ENCODE results near the gene KRTAP9-8.
"Not testable (repeated sequence)": the region's sequence is repeated elsewhere in the genome, so short reads cannot be mapped to it uniquely, and the experiment has no call there.

The KRTAP9-8 gene

DNA sequence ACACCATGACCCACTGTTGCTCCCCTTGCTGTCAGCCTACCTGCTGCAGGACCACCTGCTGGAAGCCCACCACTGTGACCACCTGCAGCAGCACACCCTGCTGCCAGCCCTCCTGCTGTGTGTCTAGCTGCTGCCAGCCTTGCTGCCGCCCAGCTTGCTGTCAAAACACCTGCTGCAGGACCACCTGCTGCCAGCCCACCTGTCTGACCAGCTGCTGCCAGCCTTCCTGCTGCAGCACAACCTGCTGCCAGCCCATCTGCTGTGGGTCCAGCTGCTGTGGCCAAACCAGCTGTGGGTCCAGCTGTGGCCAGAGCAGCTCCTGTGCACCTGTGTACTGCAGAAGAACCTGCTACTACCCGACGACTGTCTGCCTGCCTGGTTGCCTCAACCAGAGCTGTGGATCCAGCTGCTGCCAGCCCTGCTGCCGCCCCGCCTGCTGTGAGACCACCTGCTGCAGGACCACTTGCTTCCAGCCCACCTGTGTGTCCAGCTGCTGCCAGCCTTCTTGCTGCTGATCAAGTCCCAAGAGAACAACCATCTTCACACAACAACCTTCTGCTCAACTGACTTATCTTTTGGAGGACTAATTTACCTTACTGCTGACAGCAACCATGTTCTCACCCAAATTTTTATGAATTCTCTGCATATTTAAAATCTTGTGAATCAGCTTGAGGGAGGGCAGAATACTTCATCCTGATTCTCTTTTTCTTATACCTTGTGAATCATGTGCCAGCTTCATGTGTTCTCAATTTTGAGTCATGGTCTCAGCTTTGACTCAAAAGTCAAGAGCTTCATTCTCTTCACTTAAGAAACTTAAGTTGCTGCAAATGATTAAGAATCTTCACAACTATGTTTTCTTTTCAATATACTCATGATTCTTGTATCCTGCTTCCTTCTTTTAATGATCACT lies 17.8 kb downstream of the KRTAP9-8 start, which contains the start of gene KRTAP9-9:
Gene KRTAP9-9 (plus strand): TSS at position 4 of the 910 bp plus-strand sequence.
- DNase-seq: not testable (repeated sequence)

GRCh38 chr17:41256291-41256685 lies 18.5 kb downstream of the KRTAP9-8 start:
- DNase-seq: no peak

DNA sequence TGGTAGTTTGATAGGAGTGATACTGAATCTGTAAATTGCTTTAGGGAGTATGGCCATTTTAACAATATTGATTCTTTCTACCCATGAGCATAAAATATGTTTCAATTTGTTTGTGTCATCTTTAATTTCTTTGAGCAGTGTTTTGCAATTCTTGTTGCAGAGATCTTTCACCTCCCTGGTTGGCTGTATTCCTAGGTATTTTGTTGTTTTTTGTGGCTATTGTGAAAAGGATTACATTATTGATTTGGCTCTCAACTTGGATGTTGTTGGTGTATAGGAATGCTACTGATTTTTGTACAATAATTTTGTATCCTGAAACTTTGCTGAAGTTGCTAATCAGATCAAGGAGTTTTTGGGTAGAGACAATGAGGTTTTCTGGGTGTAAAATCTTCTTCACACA lies 20.6 kb downstream of the KRTAP9-8 start:
- no peak for DNase-seq

GRCh38 chr17:41263212-41263611 lies 25.4 kb downstream of the KRTAP9-8 start:
- no peak for DNase-seq

DNA sequence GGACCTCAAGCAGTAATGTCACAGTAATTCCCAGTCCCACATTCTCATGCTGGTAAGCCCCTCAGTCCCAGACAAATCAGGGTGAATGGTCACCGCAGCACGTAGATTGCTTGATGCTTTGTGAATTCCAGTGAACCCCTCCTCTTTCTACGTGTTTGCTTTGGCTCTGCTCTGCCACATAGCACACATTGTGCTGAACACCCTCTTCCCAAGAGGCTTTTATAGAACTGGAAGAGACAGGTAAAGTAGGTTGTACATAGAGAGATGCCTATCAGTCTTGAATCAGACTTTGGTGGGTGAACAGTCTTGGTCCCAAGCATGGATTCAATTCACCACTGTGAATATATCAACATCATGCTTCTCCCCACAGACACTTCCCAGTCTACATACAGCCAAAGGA lies 26.8 kb downstream of the KRTAP9-8 start:
- DNase-seq: no peak

GRCh38 chr17:41265078-41265477 lies 27.3 kb downstream of the KRTAP9-8 start, which contains the start of gene KRTAP9-6:
TSS of gene KRTAP9-6 (plus strand) at chr17:41265378. CDS start at chr17:41265378, 0 bp downstream.
- no peak for DNase-seq

DNA sequence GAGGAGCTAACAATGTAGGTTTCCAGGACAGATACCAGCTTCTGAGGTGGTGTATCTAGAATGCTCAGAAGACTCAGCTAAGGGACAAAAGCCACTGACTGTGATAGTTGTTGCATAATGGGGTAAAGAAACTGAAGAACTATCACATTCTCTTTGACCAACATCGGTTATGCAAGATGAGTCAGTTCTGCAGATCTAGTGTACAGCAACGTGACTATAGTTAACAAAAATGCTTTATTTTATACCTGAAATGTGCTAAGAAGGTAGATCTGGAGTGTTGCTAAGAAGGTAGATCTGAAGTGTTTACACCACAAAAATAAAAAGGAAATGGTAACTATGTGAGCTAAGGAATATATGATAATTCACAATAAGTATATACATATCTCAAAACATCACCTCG lies 29.9 kb downstream of the KRTAP9-8 start:
- no peak for DNase-seq

GRCh38 chr17:41271323-41271722 lies 33.5 kb downstream of the KRTAP9-8 start:
- DNase-seq: not testable (repeated sequence)

GRCh38 chr17:41271858-41272257 lies 34.1 kb downstream of the KRTAP9-8 start:
- no peak for DNase-seq

DNA sequence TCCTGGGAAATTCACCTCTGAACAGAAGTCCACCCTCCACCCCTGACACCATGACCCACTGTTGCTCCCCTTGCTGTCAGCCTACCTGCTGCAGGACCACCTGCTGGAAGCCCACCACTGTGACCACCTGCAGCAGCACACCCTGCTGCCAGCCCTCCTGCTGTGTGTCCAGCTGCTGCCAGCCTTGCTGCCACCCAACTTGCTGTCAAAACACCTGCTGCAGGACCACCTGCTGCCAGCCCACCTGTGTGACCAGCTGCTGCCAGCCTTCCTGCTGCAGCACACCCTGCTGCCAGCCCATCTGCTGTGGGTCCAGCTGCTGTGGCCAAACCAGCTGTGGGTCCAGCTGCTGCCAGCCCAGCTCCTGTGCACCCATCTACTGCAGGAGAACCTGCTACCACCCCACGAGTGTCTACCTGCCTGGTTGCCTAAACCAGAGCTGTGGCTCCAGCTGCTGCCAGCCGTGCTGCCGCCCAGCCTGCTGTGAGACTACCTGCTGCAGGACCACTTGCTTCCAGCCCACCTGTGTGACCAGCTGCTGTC lies 37.9 kb downstream of the KRTAP9-8 start, which contains the start of gene KRTAP9-7:
Gene KRTAP9-7 (plus strand): TSS at position 51 of the 543 bp plus-strand sequence. CDS start 0 bp downstream, at position 51.
- not testable (repeated sequence) for DNase-seq

GRCh38 chr17:41278176-41278955 lies 40.6 kb downstream of the KRTAP9-8 start:
- DNase-seq: no peak

DNA sequence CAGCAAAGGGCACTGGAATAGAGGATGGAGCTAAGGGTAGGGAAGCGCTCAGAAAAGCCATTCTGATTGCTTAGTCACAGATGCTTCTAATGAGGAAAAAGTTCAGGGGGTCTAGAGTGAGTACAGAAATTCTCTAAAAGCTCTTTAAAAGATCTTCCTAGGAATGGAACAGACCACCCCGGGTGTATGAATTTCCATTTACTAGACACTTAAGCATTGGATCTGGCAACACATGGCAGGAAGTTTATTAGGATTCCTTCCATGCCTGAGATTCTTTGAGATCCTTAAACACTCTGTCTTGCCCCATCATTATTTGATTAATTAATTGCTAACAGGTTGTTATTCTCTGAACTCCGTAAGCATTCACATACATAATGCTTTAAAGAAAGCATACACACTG lies 46.2 kb downstream of the KRTAP9-8 start:
- no peak for DNase-seq

GRCh38 chr17:41284546-41284945 lies 46.7 kb downstream of the KRTAP9-8 start:
- DNase-seq: no peak

DNA sequence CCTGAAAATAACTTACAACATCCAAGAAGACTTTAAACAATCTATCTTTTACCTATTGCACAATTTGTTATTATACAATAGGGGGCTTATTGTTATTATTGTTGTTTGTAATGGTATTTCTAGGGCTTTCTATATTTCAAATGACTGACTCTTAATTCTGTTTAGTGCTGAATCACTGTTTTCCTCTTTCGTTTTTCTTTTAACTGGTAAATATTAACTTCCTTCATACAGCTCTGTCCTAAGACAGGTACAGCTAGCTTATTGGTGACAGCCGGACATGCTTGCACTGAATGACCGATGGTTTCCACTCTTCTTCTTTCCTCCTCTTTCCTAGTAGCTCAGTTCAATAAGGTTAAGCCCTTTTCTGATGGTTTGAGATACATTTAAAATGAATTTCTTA lies 49.3 kb downstream of the KRTAP9-8 start:
- DNase-seq: no peak

Data from amygdala (tissue), 56 donors.